Transverse colon (tissue), 4 donors: ENCODE measurements around the gene MANEA. TPM values are rescaled to one million over a fixed set of nuclear protein-coding genes. Genes with fewer than 3 reads are reported as not detected.

Experiments
- DNase-seq: peaks from one replicate; pipeline ENCODE4 v3.0.0-alpha.2; 2019
- H3K27ac ChIP-seq, 4 donors: fragments of 200-600 bp; sonication (generic); 2 replicates each; pipeline ENCODE4 v1.5.1; 2016 to 2018; ENCODE audit warnings: inconsistent platforms in 4 of 4
- H3K27me3 ChIP-seq: fragments of 200-600 bp; sonication (generic); 2 replicates; pipeline ENCODE4 v1.5.1; 2017; ENCODE audit warnings: inconsistent platforms
- H3K36me3 ChIP-seq, 4 donors: fragments of 200-600 bp; sonication (generic); 2 replicates each; pipeline ENCODE4 v1.5.1; 2017 to 2019; ENCODE audit warnings: inconsistent platforms in 4 of 4
- H3K4me1 ChIP-seq, 4 donors: fragments of 200-600 bp; sonication (generic); 2 replicates each; pipeline ENCODE4 v1.5.1; 2017 to 2020; ENCODE audit warnings: inconsistent platforms in 4 of 4
- H3K4me3 ChIP-seq, 4 donors: fragments of 200-600 bp; sonication (generic); 1 replicate in 1 of 4; 2 replicates in 3 of 4; pipeline versions ENCODE4 v1.5.1 to v1.6.1; 2017 to 2019; ENCODE audit warnings: inconsistent platforms in 4 of 4
- H3K9me3 ChIP-seq, 2 donors: fragments of 200-600 bp; sonication (generic); 2 replicates each; pipeline ENCODE4 v1.5.1; 2017 to 2019; ENCODE audit warnings: inconsistent platforms in 2 of 2
- EP300 ChIP-seq: sonication (generic); formaldehyde crosslinking; IDR thresholded peaks from one replicate; pipeline ENCODE4 v1.6.1; 2017; ENCODE audit warnings: antibody characterized with exemption, low read depth
- POLR2A ChIP-seq: fragments of 450-650 bp; IDR thresholded peaks from one replicate; pipeline ENCODE4 v1.6.1; 2016; ENCODE audit warnings: antibody characterized with exemption, mild to moderate bottlenecking, moderate library complexity
- POLR2AphosphoS5 ChIP-seq, 3 donors: sonication (generic); formaldehyde crosslinking; IDR thresholded peaks; one replicate each; pipeline ENCODE4 v1.6.1; 2016; ENCODE audit warnings: antibody characterized with exemption in 3 of 3
- WGBS, 2 donors: methylation state at CpG; one replicate each; pipeline ENCODE4 v1.1.5; 2018; ENCODE audit warnings: low coverage in 1 of 2; 5-methylcytosine and 5-hydroxymethylcytosine counted together
- in situ Hi-C, 4 donors: fragments of 200-750 bp; cut with MboI; loops; one replicate each; pipeline versions ENCODE4 v1.15.0 to v1.15.1; 2017; ENCODE audit warnings: low sequenced_read_pairs in 3 of 4, low pct_ligation_motif_present in 1 of 4, low pct_unique_long_range_greater_than_20kb in 1 of 4
- intact Hi-C: fragments of 100-400 bp; cut with DNase I; formaldehyde crosslinking; loops from one replicate; pipeline ENCODE4 v1.15.1; 2023; ENCODE audit warnings: low total_unique reads
- total RNA-seq, 4 donors: library from RNA; depleted of rRNA; stranded (reverse); fragments of >200 nt; gene quantifications; one replicate each; pipeline ENCODE4 v1.1.0, GENCODE V29; 2016
- TF ChIP-seq, protein P1 (sequence below), 5 experiments: fragments of 200-600 bp in 3 of 5; fragments of 450-650 bp in 2 of 5; sonication (generic) in 3 of 5; IDR thresholded peaks; 1 replicate in 2 of 5; 2 replicates in 3 of 5; pipeline ENCODE4 v1.5.1; 2016 to 2017; ENCODE audit warnings: antibody characterized with exemption in 5 of 5, inconsistent platforms in 3 of 5, mild to moderate bottlenecking in 2 of 5, moderate library complexity in 1 of 5

Gene MANEA
- total RNA-seq, 4 donors from 2014 or later = 0.37 to 8.7 (median 3.3) TPM

DNA sequence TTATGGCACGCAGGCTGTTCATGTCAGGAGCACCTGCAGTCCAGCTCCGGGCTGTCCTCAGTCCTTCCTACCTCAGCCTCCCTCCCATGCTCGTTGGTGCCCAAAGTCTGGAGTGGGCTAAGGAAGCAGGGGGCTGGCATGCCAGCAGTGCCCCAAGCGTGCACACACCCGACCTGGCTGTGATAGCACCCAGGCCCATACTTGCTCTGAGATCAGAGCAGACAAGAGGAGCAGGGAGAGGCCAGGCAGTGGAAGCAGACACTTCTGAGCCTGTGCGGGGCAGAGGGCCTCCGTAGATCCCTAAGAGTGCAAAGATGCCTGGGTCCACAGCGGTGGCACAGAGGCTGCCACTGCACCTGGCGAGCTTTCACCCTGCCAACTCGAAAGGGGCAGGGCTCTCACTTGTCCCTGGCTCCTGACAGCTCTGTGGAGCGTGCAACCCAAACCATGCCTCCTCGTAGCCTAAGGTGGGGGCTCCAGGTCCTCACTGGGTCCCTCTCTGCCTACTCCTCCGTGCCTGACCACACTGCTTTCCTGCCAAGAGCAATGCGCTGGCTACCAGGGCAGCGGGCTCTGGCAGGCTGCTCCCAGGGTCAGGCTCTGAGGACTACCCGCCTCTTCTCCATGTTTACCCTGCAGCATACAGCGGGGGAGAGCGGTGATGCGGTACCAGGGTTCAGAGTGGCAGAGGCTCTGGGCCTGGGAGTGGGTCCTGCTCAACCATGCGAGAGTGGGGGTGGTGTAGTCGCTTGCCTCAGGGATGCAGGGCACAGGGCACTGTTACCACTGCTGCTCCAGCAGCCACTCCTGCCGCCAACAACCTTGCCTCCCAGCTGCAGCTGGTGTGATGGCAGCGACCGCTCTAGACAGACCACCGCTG lies 59.5 kb downstream of the MANEA start:
- Histone ChIP-seq H3K27ac (no peak overlapping the region), H3K9me3 (no peaks in the 10 kb centered on the region), H3K4me3 (no peak overlapping the region), H3K4me1 (no peaks in the 10 kb centered on the region), H3K27me3 (no peaks in the 10 kb centered on the region), H3K36me3 (no peaks in the 10 kb centered on the region)
- TF ChIP-seq, protein P1, sequence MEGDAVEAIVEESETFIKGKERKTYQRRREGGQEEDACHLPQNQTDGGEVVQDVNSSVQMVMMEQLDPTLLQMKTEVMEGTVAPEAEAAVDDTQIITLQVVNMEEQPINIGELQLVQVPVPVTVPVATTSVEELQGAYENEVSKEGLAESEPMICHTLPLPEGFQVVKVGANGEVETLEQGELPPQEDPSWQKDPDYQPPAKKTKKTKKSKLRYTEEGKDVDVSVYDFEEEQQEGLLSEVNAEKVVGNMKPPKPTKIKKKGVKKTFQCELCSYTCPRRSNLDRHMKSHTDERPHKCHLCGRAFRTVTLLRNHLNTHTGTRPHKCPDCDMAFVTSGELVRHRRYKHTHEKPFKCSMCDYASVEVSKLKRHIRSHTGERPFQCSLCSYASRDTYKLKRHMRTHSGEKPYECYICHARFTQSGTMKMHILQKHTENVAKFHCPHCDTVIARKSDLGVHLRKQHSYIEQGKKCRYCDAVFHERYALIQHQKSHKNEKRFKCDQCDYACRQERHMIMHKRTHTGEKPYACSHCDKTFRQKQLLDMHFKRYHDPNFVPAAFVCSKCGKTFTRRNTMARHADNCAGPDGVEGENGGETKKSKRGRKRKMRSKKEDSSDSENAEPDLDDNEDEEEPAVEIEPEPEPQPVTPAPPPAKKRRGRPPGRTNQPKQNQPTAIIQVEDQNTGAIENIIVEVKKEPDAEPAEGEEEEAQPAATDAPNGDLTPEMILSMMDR (IDR thresholded peaks at IDR 0.05) = no peak
- TF ChIP-seq EP300 = no peak
- TF ChIP-seq POLR2AphosphoS5 (IDR thresholded peaks at IDR 0.05) = no peak
- TF ChIP-seq POLR2A = no peak
- WGBS, 2 donors = 84 to 100% methylated on average over 1 to 24 of the region's 25 CpGs
- intact Hi-C loops = no loop called here
- in situ Hi-C loops = no loop called here
- no peak for DNase-seq

DNA sequence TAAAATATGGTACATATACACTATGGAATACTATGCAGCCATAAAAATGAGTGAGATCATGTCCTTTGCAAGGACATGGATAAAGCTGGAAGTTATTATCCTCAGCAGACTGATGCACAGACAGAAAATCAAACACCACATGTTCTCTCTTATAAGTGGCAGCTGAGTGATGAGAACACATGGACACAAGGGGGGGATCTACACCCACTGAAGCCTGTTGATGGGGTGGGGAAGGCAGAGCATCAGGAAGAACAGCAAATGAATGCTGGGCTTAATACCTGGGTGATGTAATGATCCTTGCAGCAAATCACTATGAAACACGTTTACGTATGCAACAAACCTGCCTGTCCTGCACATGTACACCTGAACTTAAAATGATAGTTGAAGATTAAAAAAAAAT lies 71.3 kb downstream of the MANEA start:
- TF ChIP-seq POLR2AphosphoS5 (IDR thresholded peaks at IDR 0.05) = no peak
- TF ChIP-seq POLR2A = no peak
- TF ChIP-seq, protein P1 (IDR thresholded peaks at IDR 0.05) = no peak
- TF ChIP-seq EP300 = no peak
- WGBS, 2 donors = 87 to 100% methylated on average over 2 of the region's 2 CpGs
- intact Hi-C loops = no loop called here
- H3K27ac ChIP-seq = no peak overlapping the region
- H3K27me3 ChIP-seq = no peaks in the 10 kb centered on the region
- H3K4me3 ChIP-seq = no peak overlapping the region
- no peak for DNase-seq
- no peaks in the 10 kb centered on the region for H3K4me1 ChIP-seq
- H3K9me3 ChIP-seq = no peaks in the 10 kb centered on the region
- in situ Hi-C loops = no loop called here
- H3K36me3 ChIP-seq = no peaks in the 10 kb centered on the region

DNA sequence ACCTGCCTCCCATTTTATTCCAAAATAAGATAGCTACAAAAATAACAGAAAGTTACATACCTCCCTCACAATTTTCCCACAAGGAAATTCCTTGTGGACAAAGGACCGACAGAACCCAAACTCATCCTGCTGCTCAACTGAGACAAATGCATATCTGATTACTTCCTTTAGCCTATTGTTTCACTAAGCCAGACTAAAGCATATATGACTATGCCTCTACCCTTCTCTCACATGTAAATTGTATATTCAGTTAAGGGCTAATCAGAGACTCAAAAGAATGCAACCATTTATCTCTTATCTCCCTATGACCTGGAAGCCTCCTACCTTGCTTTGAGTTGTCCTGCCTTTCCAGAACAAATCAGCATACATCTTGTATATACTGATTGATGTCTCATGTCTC lies 72.1 kb downstream of the MANEA start:
- intact Hi-C loops = no loop called here
- no peaks in the 10 kb centered on the region for H3K27me3 ChIP-seq
- H3K27ac ChIP-seq = no peak overlapping the region
- no peaks in the 10 kb centered on the region for H3K36me3 ChIP-seq
- in situ Hi-C loops = no loop called here
- TF ChIP-seq POLR2A = no peak
- no peaks in the 10 kb centered on the region for H3K9me3 ChIP-seq
- DNase-seq = no peak
- H3K4me3 ChIP-seq = no peak overlapping the region
- WGBS, 2 donors = 53 to 63% methylated on average over 1 of the region's 1 CpG
- no peaks in the 10 kb centered on the region for H3K4me1 ChIP-seq

DNA sequence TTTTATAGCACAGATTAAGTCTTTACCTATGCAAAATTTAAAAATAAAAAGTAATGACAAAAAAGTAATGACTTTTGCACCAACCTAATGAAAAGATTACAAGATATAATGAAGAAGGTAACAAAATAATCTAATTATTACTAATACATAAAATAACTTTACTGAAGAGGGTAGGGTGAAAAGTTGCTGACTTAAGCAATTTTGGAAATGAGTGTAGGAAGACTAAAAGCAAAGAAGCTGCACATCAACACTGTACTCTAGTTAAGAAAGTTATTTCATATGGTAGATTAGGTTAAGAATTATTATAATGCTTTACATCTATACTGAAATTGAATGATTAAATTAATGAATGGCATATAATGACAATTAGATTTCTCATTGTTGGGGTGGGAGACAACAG lies 76.8 kb downstream of the MANEA start:
- H3K27ac ChIP-seq = no peak overlapping the region
- TF ChIP-seq EP300 (no peak), POLR2A (no peak), POLR2AphosphoS5 (IDR thresholded peaks at IDR 0.05) (no peak)
- TF ChIP-seq, protein P1 (IDR thresholded peaks at IDR 0.05) = no peak
- no peaks in the 10 kb centered on the region for H3K27me3 ChIP-seq
- H3K9me3 ChIP-seq = no peaks in the 10 kb centered on the region
- no peaks in the 10 kb centered on the region for H3K36me3 ChIP-seq
- no peak for DNase-seq
- intact Hi-C loops (no loop called here), in situ Hi-C loops (no loop called here)
- no peaks in the 10 kb centered on the region for H3K4me1 ChIP-seq
- no peak overlapping the region for H3K4me3 ChIP-seq

DNA sequence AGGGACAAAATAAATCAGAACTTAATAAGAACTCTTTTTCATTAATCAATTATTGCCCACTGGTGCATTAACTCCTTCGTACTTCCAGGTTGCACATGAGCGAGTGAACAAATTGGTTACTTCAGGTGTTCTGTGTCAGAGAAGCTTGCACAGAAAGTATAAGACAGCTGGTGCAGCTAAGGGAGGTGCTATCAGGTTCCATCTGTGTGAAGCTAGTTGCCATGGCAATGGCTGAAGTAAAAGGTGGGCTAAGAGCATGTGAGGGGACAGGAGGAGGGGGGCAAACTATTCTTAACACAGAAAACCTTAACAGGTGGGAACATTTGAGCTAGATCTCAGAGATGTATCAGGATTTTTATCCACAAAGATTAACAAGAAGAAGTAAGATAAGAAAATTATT lies 81.6 kb downstream of the MANEA start:
- intact Hi-C loops = no loop called here
- 92 to 94% methylated on average over 2 of the region's 2 CpGs for WGBS, 2 donors
- Histone ChIP-seq H3K27me3 (no peaks in the 10 kb centered on the region), H3K4me3 (no peak overlapping the region), H3K36me3 (no peaks in the 10 kb centered on the region), H3K27ac (no peak overlapping the region), H3K4me1 (no peaks in the 10 kb centered on the region), H3K9me3 (no peaks in the 10 kb centered on the region)
- in situ Hi-C loops = no loop called here
- no peak for DNase-seq
- no peak for TF ChIP-seq POLR2AphosphoS5 (IDR thresholded peaks at IDR 0.05)
- TF ChIP-seq, protein P1 (IDR thresholded peaks at IDR 0.05) = no peak
- TF ChIP-seq EP300 = no peak
- TF ChIP-seq POLR2A = no peak
